HG03354 (cell line): ENCODE measurements around the gene TMEM19.
"Not testable (repeated sequence)": the region's sequence is repeated elsewhere in the genome, so short reads cannot be mapped to it uniquely, and the experiment has no call there.

ENCODE experiments used
- ATAC-seq: cut with Tn5 transposase; IDR thresholded peaks from one replicate; pipeline ENCODE4 v1.9.1; 2021; ENCODE audit warnings: mild to moderate bottlenecking; ENCODE audit not compliant: unreplicated experiment, poor library complexity, severe bottlenecking

TMEM19 gene

GRCh38 chr12:71664411-71665089 is 21.3 kb upstream of the TMEM19 start:
- no peak for ATAC-seq

GRCh38 chr12:71665090-71665463 is 20.8 kb upstream of the TMEM19 start:
- ATAC-seq, result no peak

- ATAC-seq, result no peak
Observed at GRCh38 chr12:71666259-71666658, 19.6 kb upstream of the TMEM19 start.

- no peak for ATAC-seq
Observed at GRCh38 chr12:71671311-71671710, 14.6 kb upstream of the TMEM19 start.

GRCh38 chr12:71671816-71672215 is 14.1 kb upstream of the TMEM19 start:
- ATAC-seq, result no peak

- no peak for ATAC-seq
Observed at GRCh38 chr12:71682466-71682865, 3.4 kb upstream of the TMEM19 start.

GRCh38 chr12:71683633-71684032 is 2.2 kb upstream of the TMEM19 start:
- ATAC-seq, result no peak

GRCh38 chr12:71684081-71684480 is 1.8 kb upstream of the TMEM19 start:
- no peak for ATAC-seq

- no peak for ATAC-seq
Observed at GRCh38 chr12:71685312-71685906, 473 bp upstream of the TMEM19 start.

- ATAC-seq, result no peak
Observed at GRCh38 chr12:71686658-71687025, 760 bp downstream of the TMEM19 start.

- not testable (repeated sequence) for ATAC-seq
Observed at GRCh38 chr12:71687172-71687571, 1.3 kb downstream of the TMEM19 start.

- no peak for ATAC-seq
Observed at GRCh38 chr12:71688961-71689570, 3.2 kb downstream of the TMEM19 start.

GRCh38 chr12:71691504-71692129 is 5.7 kb downstream of the TMEM19 start:
- ATAC-seq, result no peak

GRCh38 chr12:71693126-71693525 is 7.2 kb downstream of the TMEM19 start:
- no peak for ATAC-seq

GRCh38 chr12:71693651-71694050 is 7.8 kb downstream of the TMEM19 start:
- ATAC-seq, result peak; percentile 13

GRCh38 chr12:71694099-71694820 is 8.4 kb downstream of the TMEM19 start:
- peak; percentile 90 for ATAC-seq

GRCh38 chr12:71695782-71696181 is 9.9 kb downstream of the TMEM19 start:
- no peak for ATAC-seq

GRCh38 chr12:71702181-71702580 is 16.3 kb downstream of the TMEM19 start:
- ATAC-seq, result not testable (repeated sequence)

- no peak for ATAC-seq
Observed at GRCh38 chr12:71702590-71702989, 16.7 kb downstream of the TMEM19 start.

- no peak for ATAC-seq
Observed at GRCh38 chr12:71703206-71703605, 17.3 kb downstream of the TMEM19 start.
